Activated CD4-positive, alpha-beta memory T cell treated with anti-CD3 and anti-CD28 coated beads, Interleukin-2, amount 10 ng/mL, durations not matched to agents 7 days and 5 days (primary cell): ENCODE results near the gene POLR2H. TPM values are rescaled to one million over a fixed set of nuclear protein-coding genes. Genes with fewer than 3 reads are reported as not detected.
"Not testable (repeated sequence)": the region's sequence is repeated elsewhere in the genome, so short reads cannot be mapped to it uniquely, and the experiment has no call there.

Source experiments
- CTCF ChIA-PET: fragments of 350-600 bp; sonication (Branson Sonifier 250); formaldehyde crosslinking; loops from one replicate; lab custom pipeline; 2021; ENCODE audit warnings: antibody characterized with exemption, inconsistent platforms; lab: Charles Lee
- POLR2A ChIA-PET: fragments of 350-600 bp; sonication (Branson Sonifier 250); formaldehyde crosslinking; loops from one replicate; lab custom pipeline; 2021; ENCODE audit warnings: antibody characterized with exemption; lab: Charles Lee
- DNase-seq: peaks from one replicate; pipeline ENCODE4 v3.0.0-alpha.2; 2020
- H3K27ac Mint-ChIP-seq: one replicate; pipeline ENCODE4 v1.8.0; 2021; ENCODE audit warnings: mild to moderate bottlenecking, mixed read lengths
- H3K27me3 Mint-ChIP-seq: one replicate; pipeline ENCODE4 v1.8.0; 2021; ENCODE audit warnings: mixed read lengths
- H3K36me3 Mint-ChIP-seq: one replicate; pipeline ENCODE4 v1.8.0; 2021; ENCODE audit warnings: low read depth, mixed read lengths
- H3K4me1 Mint-ChIP-seq: one replicate; pipeline ENCODE4 v1.8.0; 2021; ENCODE audit warnings: mixed read lengths
- H3K4me3 Mint-ChIP-seq: one replicate; pipeline ENCODE4 v1.8.0; 2021; ENCODE audit warnings: mild to moderate bottlenecking, mixed read lengths
- H3K9me3 Mint-ChIP-seq: one replicate; pipeline ENCODE4 v1.8.0; 2021; ENCODE audit warnings: mixed read lengths
- total RNA-seq, 2 experiments: library from RNA; stranded (reverse); gene quantifications; one replicate each; pipeline ENCODE4 v1.2.3, GENCODE V29; 2021

POLR2H gene
- total RNA-seq, 2 experiments from 2014 or later, result 73.9 to 79.3 TPM

DNA sequence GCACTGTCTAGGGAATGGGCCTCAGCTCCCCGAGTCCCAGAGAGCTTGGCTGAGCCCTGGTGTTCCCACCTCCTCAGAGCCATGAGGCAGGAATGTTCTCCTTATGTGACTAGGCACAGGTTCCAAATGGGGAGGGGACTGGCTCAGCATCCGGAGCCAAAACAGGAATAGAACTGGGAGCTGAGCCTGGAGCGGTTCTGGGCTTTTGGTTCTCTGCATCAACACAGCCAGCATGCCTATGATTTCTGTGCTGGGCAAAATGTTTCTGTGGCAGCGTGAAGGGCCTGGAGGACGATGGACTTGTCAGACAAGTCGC is 24.2 kb upstream of the POLR2H start, which contains the start of gene FAM131A:
Gene FAM131A, plus strand, starts transcription at position 202 of the 316 bp plus-strand sequence. Its CDS starts 31 bp downstream, at position 233.
- Mint-ChIP-seq H3K4me3 (peak within 1 kb of the TSS; percentile 78), H3K27me3 (no peaks in the 10 kb centered on the region), H3K27ac (peak within 1 kb of the TSS; percentile 57), H3K36me3 (peaks cover 27% of the 10 kb centered on the region), H3K4me1 (peaks cover 56% of the 10 kb centered on the region), H3K9me3 (no peaks in the 10 kb centered on the region)
- DNase-seq, result no peak
- CTCF ChIA-PET, result interaction anchor here (1.1 to 1.7 kb wide), 2 partner anchors 13 to 34 kb away, joined by 3 to 4 read pairs; no protein-coding TSS in a partner anchor
- POLR2A ChIA-PET, result interaction anchor here (0.7 to 2.5 kb wide), 2 partner anchors 9 to 24 kb away, joined by 4 to 13 read pairs; partner anchors contain the start of genes CLCN2 and POLR2H

DNA sequence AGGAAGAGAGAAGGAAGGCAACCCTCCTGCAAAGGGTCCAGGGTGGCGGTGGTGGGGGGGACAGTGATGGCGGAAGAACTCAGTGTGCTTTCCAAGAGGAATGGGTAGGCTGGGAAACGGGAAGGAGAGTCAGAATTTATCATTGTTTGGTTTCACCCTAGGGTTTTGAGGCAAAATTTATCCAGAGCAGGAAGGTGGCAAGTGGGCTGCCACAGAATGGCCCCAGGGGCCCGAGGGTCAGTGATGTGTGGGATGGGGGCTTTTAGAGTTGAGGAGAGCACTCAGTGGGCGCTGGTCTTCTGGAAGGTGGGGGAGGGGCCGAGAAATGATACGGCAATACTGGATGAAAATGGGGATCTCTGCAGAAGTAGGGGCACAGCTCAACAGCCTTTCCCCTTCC is 23.5 kb upstream of the POLR2H start:
- DNase-seq, result no peak
- Mint-ChIP-seq H3K27me3 (no peaks in the 10 kb centered on the region), H3K4me3 (no peak overlapping the region), H3K27ac (no peak overlapping the region), H3K4me1 (peaks cover 50% of the 10 kb centered on the region), H3K9me3 (no peaks in the 10 kb centered on the region), H3K36me3 (peaks cover 21% of the 10 kb centered on the region)
- POLR2A ChIA-PET, result interaction anchor here (0.5 to 2.5 kb wide), 3 partner anchors 10 to 24 kb away, joined by 3 to 13 read pairs (median 3); partner anchors contain the start of genes CLCN2 and POLR2H
- CTCF ChIA-PET, result interaction anchor here (0.6 to 1.7 kb wide), 3 partner anchors 16 to 118 kb away, joined by 3 to 4 read pairs (median 3); no protein-coding TSS in a partner anchor

DNA sequence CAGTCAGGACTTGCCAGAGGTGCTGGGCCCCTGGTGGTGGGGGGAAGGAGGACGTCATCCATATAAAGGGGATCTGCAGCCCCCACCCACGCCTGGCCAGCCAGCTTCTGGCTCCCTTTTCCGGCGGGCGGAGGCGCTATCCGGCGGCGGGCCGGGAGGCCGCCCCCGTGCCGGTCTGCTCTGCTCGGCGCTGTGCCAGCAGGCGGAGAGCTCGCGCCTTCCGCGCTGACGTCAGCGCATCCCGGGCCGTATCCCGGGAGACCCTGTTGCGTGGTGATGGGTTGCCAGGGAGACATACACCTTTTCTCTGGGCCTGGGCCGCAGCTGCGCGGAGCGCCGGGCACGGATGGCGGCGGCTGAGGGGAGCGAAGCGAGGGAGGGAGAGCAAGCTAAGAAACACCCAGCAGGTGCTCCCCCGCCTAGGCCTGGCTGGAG is 23.0 kb upstream of the POLR2H start:
- H3K4me3 Mint-ChIP-seq, result peak overlapping the region; percentile 11
- H3K27me3 Mint-ChIP-seq, result no peaks in the 10 kb centered on the region
- no peak for DNase-seq
- H3K36me3 Mint-ChIP-seq, result peaks cover 16% of the 10 kb centered on the region
- CTCF ChIA-PET, result interaction anchor here (1.2 kb wide), 1 partner anchor 15 kb away, joined by 3 read pairs; no protein-coding TSS in a partner anchor
- no peak overlapping the region for H3K27ac Mint-ChIP-seq
- POLR2A ChIA-PET, result interaction anchor here (1.1 to 2.5 kb wide), 2 partner anchors 11 to 23 kb away, joined by 3 to 13 read pairs; partner anchors contain the start of genes CLCN2 and POLR2H
- peaks cover 44% of the 10 kb centered on the region for H3K4me1 Mint-ChIP-seq
- H3K9me3 Mint-ChIP-seq, result no peaks in the 10 kb centered on the region

DNA sequence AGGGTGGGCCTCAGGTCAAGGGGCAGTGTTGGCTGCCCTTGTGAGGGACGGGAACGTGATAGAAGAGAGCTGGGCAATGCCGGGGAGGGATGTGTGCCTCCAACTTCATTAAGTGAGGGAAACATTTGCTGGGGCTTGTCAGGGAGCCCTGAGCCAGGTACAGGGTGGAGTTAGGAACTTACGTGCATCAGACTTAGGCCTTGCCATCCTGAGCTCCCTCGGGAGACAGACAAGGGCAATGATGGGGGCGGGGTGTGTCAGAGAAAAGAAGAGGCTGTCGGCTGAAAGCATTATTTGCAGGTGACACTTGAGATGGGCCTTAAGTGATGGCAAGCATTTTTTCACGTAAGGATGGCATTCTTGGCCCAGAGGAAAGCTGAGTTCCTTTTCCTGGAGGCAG is 22.5 kb upstream of the POLR2H start:
- no peak for DNase-seq
- Mint-ChIP-seq H3K27me3 (no peaks in the 10 kb centered on the region), H3K9me3 (no peaks in the 10 kb centered on the region), H3K4me3 (no peak overlapping the region), H3K4me1 (peaks cover 39% of the 10 kb centered on the region), H3K36me3 (peaks cover 11% of the 10 kb centered on the region), H3K27ac (no peak overlapping the region)
- ChIA-PET CTCF (interaction anchor here (1.2 kb wide), 1 partner anchor 15 kb away, joined by 3 read pairs; no protein-coding TSS in a partner anchor), POLR2A (interaction anchor here (1.1 kb wide), 1 partner anchor 12 kb away, joined by 3 read pairs; no protein-coding TSS in a partner anchor)

DNA sequence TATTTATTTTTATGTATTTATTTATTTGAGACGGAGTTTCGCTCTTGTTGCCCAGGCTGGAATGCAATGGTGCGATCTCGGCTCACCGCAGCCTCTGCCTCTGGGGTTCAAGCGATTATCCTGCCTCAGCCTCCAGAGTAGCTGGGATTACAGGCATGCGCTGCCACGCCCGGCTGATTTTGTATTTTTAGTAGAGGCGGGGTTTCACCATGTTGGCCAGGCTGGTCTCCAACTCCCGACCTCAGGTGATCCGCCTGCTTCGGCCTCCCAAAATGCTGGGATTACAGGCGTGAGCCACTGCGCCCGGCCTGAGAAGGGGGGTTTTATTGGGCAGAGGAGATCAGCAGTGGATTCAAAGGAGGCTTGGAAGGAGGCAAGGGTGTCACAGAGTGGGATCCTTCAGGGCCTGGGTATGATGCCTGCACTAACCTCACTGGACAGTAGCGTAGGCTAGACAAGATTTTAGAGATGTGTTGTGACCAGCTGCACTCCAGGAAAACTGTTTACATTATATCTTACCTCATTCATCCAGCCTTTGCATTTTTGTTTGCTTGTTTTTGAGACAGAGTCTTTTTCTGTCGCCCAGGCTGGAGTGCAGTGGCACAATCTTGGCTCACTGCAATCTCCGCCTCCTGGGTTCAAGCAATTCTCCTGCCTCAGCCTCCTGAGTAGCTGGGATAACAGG is 21.9 kb upstream of the POLR2H start:
- H3K4me3 Mint-ChIP-seq, DNase-seq, H3K9me3 Mint-ChIP-seq, CTCF ChIA-PET, H3K27ac Mint-ChIP-seq, H3K36me3 Mint-ChIP-seq, POLR2A ChIA-PET, H3K27me3 Mint-ChIP-seq: not testable (repeated sequence)
- H3K4me1 Mint-ChIP-seq, result peaks cover 34% of the 10 kb centered on the region

DNA sequence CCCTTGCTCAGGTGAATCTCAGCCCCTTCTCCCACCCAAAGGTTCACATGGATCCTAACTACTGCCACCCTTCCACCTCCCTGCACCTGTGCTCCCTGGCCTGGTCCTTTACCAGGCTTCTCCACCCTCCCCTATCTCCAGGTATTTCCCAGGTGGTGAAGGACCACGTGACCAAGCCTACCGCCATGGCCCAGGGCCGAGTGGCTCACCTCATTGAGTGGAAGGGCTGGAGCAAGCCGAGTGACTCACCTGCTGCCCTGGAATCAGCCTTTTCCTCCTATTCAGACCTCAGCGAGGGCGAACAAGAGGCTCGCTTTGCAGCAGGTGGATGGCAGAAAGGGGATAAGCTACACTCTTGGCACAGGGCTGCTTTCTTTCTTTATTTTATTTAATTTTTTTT is 19.6 kb upstream of the POLR2H start:
- CTCF ChIA-PET, result interaction anchor here (1.1 kb wide), 1 partner anchor 12 kb away, joined by 4 read pairs; no protein-coding TSS in a partner anchor
- peaks cover 19% of the 10 kb centered on the region for H3K4me1 Mint-ChIP-seq
- no peak for DNase-seq
- no peaks in the 10 kb centered on the region for H3K9me3 Mint-ChIP-seq
- no peaks in the 10 kb centered on the region for H3K27me3 Mint-ChIP-seq
- H3K4me3 Mint-ChIP-seq, result no peak overlapping the region
- peaks cover 2% of the 10 kb centered on the region for H3K36me3 Mint-ChIP-seq
- POLR2A ChIA-PET, result interaction anchor here (0.6 kb wide), 1 partner anchor 76 kb away, joined by 4 read pairs; no protein-coding TSS in a partner anchor
- no peak overlapping the region for H3K27ac Mint-ChIP-seq

DNA sequence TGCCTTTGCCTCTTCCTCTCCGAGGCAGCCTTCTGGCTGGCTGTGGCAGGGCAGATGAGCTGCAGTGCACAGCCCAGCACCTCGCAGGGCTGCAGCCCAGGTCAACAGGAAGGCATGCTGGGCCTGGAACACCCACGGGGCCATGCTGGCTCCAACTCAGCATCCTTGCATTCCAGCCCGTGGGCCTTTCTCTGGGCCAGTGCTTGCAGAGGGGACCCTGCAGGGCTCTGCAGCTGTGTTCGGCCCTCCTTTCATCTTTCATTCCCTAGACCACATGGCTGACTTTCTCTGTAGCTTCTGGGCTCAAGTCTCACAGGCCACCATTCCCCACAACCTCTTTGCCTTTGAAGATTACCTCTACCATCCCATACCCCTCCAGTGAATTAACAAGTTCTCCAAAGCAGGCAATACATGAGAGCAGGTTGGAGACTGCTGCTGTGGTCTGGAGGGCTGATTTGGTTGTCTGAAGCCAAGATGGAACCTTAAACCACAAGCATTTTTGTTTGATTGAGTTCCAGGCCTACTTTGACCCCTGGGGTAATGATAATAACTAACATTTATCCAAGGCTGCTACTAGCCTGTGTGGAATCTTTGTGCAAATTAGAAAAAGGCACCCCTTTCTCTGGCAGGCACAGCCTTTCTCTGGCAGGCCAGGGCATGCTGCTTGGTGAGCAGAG is 18.2 kb upstream of the POLR2H start:
- Mint-ChIP-seq H3K4me1 (peaks cover 21% of the 10 kb centered on the region), H3K27ac (no peak overlapping the region), H3K4me3 (no peak overlapping the region), H3K9me3 (no peaks in the 10 kb centered on the region), H3K36me3 (peaks cover 2% of the 10 kb centered on the region), H3K27me3 (no peaks in the 10 kb centered on the region)
- ChIA-PET CTCF (no interaction called here), POLR2A (no interaction called here)
- no peak for DNase-seq

DNA sequence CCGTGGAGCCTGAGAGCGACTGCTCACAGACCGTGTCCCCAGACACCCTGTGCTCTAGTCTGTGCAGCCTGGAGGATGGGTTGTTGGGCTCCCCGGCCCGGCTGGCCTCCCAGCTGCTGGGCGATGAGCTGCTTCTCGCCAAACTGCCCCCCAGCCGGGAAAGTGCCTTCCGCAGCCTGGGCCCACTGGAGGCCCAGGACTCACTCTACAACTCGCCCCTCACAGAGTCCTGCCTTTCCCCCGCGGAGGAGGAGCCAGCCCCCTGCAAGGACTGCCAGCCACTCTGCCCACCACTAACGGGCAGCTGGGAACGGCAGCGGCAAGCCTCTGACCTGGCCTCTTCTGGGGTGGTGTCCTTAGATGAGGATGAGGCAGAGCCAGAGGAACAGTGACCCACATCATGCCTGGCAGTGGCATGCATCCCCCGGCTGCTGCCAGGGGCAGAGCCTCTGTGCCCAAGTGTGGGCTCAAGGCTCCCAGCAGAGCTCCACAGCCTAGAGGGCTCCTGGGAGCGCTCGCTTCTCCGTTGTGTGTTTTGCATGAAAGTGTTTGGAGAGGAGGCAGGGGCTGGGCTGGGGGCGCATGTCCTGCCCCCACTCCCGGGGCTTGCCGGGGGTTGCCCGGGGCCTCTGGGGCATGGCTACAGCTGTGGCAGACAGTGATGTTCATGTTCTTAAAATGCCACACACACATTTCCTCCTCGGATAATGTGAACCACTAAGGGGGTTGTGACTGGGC is 16.8 kb upstream of the POLR2H start:
- CTCF ChIA-PET, result interaction anchor here (0.7 kb wide), 2 partner anchors 27 to 198 kb away, joined by 3 to 4 read pairs; no protein-coding TSS in a partner anchor
- Mint-ChIP-seq H3K27me3 (no peaks in the 10 kb centered on the region), H3K9me3 (no peaks in the 10 kb centered on the region), H3K27ac (no peak overlapping the region), H3K36me3 (peaks cover 2% of the 10 kb centered on the region), H3K4me3 (no peak overlapping the region), H3K4me1 (peaks cover 18% of the 10 kb centered on the region)
- DNase-seq, result no peak
- POLR2A ChIA-PET, result interaction anchor here (1.1 kb wide), 1 partner anchor 17 kb away, joined by 3 read pairs; the partner anchor contains the start of genes CLCN2 and POLR2H

DNA sequence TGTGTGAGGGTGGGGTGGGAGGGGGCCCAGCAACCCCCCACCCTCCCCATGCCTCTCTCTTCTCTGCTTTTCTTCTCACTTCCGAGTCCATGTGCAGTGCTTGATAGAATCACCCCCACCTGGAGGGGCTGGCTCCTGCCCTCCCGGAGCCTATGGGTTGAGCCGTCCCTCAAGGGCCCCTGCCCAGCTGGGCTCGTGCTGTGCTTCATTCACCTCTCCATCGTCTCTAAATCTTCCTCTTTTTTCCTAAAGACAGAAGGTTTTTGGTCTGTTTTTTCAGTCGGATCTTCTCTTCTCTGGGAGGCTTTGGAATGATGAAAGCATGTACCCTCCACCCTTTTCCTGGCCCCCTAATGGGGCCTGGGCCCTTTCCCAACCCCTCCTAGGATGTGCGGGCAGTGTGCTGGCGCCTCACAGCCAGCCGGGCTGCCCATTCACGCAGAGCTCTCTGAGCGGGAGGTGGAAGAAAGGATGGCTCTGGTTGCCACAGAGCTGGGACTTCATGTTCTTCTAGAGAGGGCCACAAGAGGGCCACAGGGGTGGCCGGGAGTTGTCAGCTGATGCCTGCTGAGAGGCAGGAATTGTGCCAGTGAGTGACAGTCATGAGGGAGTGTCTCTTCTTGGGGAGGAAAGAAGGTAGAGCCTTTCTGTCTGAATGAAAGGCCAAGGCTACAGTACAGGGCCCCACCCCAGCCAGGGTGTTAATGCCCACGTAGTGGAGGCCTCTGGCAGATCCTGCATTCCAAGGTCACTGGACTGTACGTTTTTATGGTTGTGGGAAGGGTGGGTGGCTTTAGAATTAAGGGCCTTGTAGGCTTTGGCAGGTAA is 16.0 kb upstream of the POLR2H start:
- CTCF ChIA-PET, result interaction anchor here (0.7 to 0.8 kb wide), 2 partner anchors 9 to 197 kb away, joined by 3 to 4 read pairs; no protein-coding TSS in a partner anchor
- H3K4me1 Mint-ChIP-seq, result peaks cover 17% of the 10 kb centered on the region
- H3K27ac Mint-ChIP-seq, result no peak overlapping the region
- DNase-seq, result no peak
- no peaks in the 10 kb centered on the region for H3K9me3 Mint-ChIP-seq
- H3K27me3 Mint-ChIP-seq, result no peaks in the 10 kb centered on the region
- POLR2A ChIA-PET, result interaction anchor here (1.1 kb wide), 1 partner anchor 16 kb away, joined by 3 read pairs; the partner anchor contains the start of genes CLCN2 and POLR2H
- no peak overlapping the region for H3K4me3 Mint-ChIP-seq
- H3K36me3 Mint-ChIP-seq, result peaks cover 2% of the 10 kb centered on the region

DNA sequence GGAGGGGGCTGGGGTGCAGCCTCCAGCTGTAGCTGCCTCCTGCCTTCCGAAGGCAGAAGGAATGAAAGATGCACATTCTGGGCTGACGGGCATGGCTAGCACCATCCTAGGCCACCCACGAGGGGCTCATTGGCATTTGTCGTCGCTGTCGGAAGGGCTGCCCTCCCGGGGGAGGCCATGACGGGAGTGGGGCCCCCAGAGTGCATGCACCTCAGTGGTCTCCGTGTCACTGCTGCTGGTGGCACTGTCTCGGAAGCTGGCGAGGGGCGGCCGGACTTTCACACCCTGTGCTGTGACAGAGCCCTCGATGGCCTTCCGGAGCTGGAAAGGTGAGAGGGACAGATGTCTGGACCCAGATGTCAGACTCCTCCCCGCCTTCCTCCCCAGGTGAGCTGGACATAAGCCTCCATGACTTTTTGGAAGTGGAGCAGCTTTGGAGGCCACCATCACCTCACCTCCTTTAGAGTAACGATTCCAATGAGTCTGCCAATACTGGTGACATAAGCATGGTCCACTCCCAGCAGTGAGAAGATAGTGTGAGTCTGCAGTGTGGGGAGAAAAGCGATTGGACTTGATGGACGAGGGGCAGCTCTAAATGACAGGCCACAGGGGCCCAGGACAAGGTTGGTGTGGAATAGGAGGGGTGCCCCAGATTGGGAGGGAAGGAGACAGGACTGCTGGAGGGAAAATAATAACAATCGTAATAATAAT is 14.9 kb upstream of the POLR2H start:
- Mint-ChIP-seq H3K4me3 (no peak overlapping the region), H3K9me3 (no peaks in the 10 kb centered on the region), H3K4me1 (peaks cover 9% of the 10 kb centered on the region), H3K27ac (no peak overlapping the region), H3K36me3 (peaks cover 2% of the 10 kb centered on the region), H3K27me3 (no peaks in the 10 kb centered on the region)
- CTCF ChIA-PET, result interaction anchor here (0.9 kb wide), 1 partner anchor 17 kb away, joined by 3 read pairs; no protein-coding TSS in a partner anchor
- POLR2A ChIA-PET, result interaction anchor here (2.4 kb wide), 1 partner anchor 15 kb away, joined by 10 read pairs; the partner anchor contains the start of genes CLCN2 and POLR2H
- DNase-seq, result no peak
